Heart left ventricle (tissue), 13 donors: Measurements from ENCODE around the gene CCDC154.

Source experiments
- CTCF ChIP-seq, 12 donors: fragments of 200-600 bp; sonication (generic) in 4 of 12; IDR thresholded peaks; one replicate each; pipeline versions ENCODE4 v1.5.0 to v1.8.0; 2018 to 2022; ENCODE audit warnings: antibody characterized with exemption in 12 of 12, mild to moderate bottlenecking in 5 of 12
- POLR2A ChIP-seq, 2 donors: fragments of 450-650 bp; IDR thresholded peaks; one replicate each; pipeline ENCODE4 v1.6.1; 2017; ENCODE audit warnings: antibody characterized with exemption in 2 of 2, mild to moderate bottlenecking in 2 of 2, moderate library complexity in 2 of 2
- donor health status: ischemic (EF 13 %, LVEDD 7.1; RV severe dilation, severe dysfunction).
- donor health status: DM: no; HTN: yes; CAD: no.
- donor health status: DM: no; HTN: no; CAD: no.
- donor health status: ischemic (EF 25% LVEDD 6.9; RV normal size, moderate dysfunction).
- donor health status: ischemic (EF 25% LVEDD 5.7; RV mildly dilated, moderate dysfunction).
- donor health status: ischemic (EF 35%, LVEDD 5.7; RV mildly dilated, moderate dysfunction).
- donor health status: nonischemic (EF 11% LVEDD 7.7; RV severe dilation, severe dysfunction).
- donor health status: DM: yes; HTN: yes; CAD: no.
- donor health status: PGD.
- donor health status: ischemic (EF 29% LVEDD 5.4; RV normal size, mild dysfunction).
- donor health status: nonischemic (EF 23%, LVEDD 6.1; RV moderate dilation, normal function).

DNA sequence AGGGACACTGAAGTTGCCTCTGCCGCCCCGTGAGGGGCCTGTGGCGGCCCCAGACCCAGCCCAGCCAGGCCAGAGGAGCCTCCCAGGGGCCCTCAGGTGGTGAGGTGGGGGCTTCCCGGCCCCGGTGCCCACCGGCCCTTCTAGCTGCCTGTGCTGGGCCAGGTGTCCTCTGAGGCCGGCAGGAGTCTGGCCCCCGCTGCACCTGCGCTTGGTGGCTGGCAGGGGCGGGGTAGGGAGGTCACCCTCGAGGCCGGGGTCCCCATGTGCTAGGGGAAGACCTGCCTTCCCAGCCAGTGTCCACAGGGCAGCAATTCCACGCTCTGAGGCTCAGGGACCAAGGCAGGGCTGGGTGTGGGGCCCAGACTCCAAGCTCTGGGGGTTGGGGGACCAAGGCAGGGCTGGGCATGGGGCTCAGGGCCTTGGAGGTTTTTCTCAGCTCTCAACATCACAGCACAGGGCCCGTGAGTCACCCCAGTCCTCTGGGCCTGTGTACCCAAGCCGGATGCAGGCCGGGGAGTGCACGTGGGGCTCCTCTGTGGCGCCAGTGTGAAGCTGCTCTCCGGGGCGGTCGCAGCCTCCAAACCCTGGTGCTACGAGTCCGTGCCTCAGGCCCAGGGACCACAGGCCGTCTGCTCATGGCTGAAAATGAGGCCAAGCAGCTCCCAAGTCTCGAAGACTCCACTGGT lies 1.3 kb upstream of the CCDC154 start:
- TF ChIP-seq CTCF (IDR thresholded peaks at IDR 0.05) (no peak), POLR2A (IDR thresholded peaks at IDR 0.05) (no peak)
